D341Med (cell line): Measurements from ENCODE around the gene HS3ST4.

Source experiments
- DNase-seq: peaks from one replicate; pipeline ENCODE4 v3.0.0; 2012; ENCODE audit warnings: low spot score

Gene HS3ST4

DNA sequence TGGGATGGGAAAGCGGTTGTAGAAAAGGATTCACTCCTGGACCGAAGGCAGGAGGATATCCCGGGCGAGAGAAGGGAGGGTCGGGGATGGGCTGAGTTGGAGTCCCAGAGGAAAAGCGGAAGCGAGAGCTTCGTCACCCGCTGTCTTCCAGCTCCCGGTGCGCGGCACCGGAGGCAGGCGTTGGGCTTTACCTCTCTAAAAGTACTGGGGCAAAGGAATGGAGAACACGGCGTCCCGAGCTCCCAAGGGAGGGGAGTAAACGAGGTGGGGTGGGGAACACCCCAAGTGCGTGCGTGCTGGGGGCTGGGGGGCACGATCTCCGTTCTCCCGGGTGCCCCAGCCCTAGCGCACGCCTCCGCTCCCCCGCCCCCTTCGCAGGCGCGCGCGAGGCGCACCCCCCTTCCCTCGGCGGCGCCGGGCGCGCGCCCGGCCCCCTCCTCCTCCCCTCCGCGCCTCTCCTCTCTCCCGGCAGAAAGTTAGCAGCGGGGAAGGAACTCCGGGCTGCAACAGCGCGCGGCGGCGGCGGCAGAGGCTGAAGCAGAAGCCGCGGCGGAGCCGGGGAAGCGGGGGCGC is at the start of gene HS3ST4:
TSS of gene HS3ST4 (plus strand) at position 441 of the 573 bp plus-strand sequence.
- DNase-seq: peak; percentile 84

DNA sequence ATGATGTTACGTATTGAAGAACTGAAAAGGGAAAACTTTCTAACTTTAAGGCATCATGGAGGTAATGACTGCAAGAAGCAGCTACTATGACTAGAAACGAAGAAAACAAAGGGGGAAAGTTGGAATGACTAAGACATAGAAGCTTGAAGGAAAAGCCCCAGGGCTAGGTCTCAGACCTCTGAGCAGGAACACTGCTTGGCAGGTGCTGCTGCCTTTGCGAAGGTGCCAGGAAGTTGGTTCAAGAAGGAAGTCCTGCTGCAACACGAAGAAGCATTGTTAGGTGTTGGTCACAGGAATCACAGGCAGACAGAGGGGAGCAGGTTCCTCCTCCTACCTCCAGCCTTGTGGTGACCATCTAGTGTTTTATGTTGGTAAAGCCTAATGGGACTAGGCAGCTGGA is 48.1 kb upstream of the HS3ST4 start:
- DNase-seq: no peak

DNA sequence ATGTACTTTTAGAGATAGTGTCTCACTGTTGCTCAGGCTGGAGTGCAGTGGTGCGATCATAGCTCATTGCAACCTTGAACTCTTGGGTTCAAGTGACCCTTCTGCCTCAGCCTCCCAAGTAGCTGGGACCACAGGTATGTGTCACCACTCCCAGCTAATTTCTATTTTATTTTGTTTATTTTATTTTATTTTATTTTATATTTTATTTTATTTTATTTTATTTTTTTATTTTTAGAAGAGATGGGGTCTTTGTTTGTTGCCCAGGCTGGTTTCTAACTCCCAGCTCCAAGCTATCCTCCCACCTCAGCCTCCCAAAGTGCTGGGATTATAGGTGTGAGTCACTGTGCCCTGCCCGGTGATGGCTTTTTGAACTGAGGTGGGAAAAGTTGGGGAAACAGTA is 35.1 kb upstream of the HS3ST4 start:
- DNase-seq: no peak

DNA sequence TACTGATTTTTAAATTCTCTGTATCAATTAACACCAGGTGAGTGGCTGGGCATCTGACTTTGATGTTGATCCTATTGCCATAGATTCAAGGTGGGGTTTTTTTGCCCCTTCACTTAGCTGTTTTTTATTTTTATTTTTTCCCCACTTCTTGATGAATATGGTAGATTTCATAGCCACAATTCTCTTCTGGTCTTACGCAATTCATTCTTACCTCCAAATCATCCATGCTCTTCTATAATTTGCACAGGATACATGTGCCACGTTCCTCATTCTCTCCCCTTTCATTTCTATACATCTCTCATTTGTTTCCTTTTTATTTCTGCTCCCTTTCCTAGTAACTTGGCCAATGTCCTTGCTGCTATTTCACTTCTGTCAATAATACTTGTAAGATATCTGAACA is 14.9 kb upstream of the HS3ST4 start:
- DNase-seq: no peak

DNA sequence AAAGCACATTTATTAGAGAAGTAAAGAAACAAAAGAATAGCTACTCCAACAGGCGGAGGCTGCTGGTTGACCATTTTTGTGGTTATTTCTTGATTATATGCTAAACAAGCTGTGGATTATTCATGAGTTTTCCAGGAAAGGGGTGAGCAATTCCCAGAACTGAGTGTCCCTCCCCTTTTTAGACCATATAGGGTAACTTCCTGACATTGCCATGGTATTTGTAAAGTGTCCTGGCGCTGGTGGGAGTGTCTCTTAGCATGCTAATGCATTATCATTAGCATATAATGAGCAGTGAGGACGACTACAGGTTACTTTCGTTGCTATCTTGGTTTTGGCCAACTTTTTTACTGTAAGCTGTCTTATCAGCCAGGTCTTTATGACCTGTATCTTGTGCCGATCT is 12.2 kb upstream of the HS3ST4 start:
- DNase-seq: no peak

DNA sequence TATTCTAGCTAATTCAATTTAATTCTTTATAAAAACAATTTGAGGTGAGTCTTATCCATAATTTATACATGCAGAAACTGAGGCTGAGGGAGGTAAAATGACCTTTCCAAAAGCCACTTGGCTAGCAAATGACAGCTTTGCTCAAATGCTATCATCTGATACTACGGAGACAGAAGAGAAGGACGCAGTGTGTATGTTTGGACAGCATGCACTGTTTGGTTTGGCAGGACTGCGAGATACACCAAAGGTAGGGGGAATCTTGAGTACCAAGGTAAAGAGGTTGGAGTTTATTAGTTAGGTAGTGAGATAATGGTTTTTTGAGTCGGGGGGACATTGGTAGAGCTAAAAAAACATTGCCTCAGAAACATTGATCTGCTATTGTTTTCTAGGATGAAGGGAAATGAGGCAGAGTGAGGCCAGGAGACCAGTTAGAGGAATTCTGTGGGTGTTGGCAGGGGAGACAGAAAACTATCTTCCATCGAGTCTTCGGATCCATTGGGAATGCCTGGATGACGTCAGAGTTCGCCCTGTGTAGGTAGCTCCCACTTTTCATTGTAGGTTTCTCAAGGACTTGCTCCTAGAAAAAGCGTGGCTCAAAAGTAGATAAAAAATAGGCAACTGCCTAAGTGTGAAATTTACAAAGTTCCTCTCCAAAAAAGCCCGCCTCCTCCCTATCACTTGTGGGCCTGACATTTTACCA is 2.5 kb upstream of the HS3ST4 start:
- DNase-seq: no peak

DNA sequence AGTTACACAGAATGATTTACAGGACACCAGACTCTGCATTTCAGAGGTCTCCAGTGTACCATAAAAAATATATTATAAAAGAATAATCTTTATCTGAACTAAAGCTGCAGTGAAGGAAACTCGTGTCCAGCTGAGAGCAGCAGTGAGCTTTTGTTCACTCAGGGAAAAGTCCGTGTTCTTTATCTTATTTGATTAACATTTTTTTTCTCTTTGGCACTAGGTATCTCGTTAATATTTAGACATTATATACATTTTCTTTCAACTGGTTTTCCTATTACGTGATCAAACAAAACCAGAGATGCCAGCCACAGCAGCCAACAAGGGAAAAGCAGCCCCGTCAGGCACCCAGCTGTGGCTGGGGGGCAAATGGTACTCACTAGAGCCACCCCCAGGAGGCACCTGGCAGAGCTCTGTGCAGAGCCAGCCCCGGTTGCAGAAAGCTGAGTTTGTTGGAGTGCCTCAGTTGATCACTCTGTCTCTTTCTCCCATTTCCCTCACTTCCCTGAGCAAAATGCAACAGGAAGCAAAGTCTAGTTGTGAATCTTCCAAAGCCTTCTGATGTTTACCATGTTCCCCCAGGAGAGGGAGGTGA is 1.1 kb upstream of the HS3ST4 start:
- no peak for DNase-seq

DNA sequence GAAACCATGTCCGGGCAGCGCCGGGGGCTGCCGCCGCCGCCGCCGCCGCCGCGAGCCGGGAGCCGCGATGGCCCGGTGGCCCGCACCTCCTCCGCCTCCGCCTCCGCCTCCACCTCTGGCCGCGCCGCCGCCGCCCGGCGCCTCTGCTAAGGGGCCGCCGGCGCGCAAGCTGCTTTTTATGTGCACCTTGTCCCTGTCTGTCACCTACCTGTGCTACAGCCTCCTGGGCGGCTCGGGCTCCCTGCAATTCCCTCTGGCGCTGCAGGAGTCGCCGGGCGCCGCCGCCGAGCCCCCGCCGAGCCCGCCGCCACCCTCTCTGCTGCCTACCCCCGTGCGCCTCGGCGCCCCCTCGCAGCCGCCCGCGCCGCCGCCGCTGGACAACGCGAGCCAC is 587 bp downstream of the HS3ST4 start:
- DNase-seq: peak; percentile 68

DNA sequence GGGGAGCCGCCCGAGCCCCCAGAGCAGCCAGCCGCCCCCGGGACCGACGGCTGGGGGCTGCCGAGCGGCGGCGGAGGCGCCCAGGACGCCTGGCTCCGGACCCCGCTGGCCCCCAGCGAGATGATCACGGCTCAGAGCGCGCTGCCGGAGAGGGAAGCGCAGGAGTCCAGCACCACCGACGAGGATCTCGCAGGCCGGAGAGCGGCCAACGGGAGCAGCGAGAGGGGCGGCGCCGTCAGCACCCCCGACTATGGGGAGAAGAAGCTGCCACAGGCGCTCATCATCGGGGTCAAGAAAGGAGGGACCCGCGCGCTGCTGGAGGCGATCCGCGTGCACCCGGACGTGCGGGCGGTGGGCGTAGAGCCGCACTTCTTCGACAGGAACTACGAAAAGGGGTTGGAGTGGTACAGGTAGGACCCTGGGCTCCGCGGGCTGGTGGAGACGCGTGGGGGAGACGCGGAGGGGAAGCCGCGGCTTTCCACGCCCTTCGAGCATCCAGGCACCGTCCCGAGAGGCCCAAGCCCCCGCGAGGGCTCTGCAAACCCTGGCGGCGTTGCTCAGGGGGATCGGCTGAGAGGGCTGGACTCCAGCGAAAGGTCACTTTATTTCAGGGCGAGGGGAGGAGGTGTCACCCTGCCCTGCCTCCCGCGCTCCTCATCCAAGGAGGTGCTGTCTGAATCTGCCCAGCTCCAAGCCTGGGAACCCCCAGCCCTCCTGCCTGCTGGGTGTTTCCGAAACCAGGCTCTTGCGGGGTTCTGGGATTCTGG is 1.2 kb downstream of the HS3ST4 start:
- no peak for DNase-seq

DNA sequence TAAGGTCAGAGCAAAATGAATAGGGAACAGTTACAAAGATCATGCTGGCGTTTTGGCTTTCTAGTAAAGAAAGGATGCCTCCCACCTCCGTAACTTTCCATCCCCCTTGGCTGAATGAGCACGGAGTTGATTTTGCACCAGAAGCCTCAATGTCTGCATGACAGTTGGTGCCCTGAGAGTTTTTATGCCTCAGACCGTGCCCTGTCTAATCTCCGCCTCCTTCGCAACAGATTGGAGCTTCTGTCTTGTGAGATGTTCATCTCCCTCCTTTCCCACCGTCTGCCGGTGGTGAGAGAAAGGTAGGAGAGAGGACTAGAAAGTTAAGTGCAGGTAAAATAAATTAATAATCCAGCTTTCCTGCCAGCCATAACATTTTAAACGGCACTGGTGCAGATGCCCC is 1.9 kb downstream of the HS3ST4 start:
- DNase-seq: peak; percentile 37

DNA sequence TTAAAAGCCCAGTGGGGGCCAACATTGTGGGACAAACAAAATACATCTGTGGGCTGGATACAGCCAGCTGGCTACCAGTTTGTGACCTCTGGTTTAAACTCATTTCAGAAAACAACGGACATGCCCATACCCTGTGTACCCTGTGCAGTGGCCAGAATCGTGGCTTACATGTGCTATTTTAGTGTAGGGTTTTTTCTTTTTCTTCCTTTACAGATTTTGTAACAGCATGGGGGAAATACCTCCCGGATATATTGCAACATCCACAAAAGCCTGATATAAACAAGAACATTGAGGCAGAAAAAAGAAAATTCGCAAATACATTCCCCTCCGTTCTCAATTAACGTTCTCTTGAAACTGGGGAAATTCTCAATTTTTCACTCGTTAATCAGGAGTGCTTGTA is 7.3 kb downstream of the HS3ST4 start:
- DNase-seq: no peak

DNA sequence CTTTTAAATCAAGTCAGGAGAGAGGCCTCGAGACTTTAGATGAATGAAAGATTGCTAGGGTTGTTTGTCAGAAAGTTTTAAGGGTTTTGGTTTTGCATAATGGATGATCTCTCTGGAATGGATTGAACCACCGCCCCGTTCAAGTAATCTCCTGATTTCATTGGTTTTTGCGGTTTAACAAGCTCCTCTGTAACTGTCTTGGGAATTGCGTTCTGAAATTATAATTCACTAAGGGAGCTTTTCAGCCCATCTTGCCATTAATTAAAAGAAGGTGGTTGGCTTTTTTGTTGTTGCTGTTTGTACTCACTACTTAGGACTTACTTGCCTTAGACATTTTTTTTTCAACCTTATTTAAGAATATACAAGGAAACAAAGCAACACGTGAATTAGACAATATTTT is 8.8 kb downstream of the HS3ST4 start:
- no peak for DNase-seq

DNA sequence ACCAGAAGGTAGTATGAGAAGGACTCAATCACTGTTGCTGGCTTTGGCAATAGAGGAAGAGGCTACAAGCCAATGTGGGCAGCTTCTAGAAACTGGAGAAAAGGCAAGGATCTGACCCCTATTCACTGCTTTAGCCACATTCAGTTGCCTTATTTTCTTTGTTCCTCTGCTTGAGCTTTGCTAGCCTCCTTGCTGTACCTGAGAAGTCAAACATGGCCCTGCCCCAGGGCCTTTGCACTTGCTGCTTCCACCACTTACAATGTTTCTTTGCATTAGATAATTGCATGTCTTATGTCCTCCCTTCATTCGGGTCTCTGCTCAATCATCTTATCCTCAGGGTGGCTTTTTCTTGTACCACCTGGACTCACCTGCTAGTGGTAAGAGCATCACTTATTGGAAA is 15.8 kb downstream of the HS3ST4 start:
- DNase-seq: no peak

DNA sequence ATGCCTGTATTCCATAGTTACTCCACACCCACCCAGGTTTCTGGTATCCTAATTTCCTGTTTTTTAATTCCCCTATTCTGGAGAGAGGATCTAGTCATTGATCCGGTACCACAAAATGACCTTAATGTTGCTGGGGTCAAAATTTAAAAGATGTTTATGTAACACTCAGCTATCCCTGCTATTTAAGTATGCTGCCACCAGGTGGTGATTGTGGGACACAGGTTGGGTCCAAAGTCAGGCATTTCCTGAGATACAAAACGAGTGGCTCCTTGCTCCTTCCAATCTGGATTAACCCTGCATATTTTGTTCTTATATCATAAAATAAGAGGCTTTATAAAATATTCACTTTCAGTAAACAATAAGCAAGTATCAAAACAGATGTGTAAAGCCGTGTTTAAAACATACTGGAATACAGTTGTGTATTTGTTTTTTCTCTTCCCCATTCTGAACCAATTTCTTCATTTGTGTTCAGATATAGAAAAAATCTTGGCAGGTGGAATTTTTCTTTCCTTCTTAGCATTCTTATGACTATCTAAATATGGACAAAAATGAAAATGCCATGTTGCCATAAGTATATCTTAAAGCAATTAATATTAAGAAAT is 16.3 kb downstream of the HS3ST4 start:
- DNase-seq: peak; percentile 43

DNA sequence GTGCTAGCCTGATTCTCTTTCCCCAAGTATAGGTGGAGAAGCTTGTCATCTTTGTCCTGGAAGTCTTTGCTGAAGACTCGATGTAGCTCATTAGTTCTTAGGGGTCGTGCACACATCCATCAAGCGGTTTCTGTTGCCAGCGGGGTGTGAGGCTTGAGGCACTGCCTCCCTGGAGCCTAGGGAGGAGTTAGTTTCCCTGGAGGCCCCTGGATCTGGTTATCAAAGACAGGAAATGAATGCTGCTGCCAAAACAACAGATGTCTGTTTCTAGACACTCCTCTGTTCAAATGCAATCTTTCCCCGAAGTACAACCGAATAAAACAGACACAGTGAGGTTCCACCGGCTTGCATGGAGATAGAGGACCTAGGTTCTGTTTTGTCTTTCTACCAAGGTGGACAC is 17.5 kb downstream of the HS3ST4 start:
- no peak for DNase-seq

DNA sequence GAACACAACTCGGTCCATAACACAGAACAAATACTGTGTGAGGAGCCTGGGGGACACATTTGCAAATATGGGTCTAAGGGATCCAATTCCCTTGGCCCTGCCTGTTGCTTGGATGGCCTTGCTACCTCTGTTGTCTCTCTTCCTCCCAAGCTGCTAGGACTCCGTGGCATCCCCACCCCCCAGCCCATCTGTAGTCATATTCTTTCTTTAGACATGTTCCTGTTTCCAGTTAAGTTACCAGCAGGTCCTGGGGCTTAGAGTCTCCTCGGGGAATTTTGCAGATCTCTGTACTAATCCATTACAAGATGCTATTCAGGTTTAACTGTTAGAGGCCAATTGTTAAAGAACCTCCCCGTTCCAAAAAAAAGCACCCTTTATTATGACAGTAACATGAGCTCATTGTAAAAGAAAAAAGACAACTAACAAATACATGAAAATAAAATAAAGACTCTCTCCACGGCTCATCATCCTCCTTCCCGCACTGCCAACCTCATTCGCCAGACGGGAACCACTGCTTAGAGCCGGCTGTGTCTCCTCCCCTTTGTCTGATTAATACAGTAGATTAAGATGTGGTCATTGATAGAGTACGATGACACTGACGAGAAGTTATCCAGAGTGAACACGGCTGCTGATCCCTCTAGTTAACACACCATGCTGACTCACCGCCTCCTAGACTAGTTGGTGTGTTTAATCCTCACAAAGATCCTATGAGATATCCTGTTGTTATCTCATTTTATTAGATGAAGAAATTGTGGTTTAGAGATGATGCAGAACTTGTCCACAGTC is 22.2 kb downstream of the HS3ST4 start:
- peak; percentile 73 for DNase-seq

DNA sequence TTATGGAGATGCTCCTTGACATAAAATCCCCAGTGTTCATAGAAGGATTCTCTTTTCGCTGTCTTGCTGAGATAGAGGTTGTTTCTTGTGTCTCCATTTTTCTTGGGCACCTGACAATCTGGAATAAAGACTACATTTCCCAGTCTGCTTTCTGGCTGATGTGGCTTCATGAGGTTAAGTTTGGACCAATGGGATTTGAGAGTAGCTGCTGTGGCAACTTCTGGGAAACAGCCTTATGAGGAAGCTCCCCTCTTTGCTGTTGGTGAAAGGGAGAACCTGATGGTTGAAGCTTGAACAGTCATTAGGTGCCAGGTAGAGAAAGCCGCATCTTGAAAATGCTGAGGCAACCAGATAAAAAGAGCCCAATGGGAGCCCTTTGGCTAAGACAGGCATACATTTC is 24.4 kb downstream of the HS3ST4 start:
- no peak for DNase-seq

DNA sequence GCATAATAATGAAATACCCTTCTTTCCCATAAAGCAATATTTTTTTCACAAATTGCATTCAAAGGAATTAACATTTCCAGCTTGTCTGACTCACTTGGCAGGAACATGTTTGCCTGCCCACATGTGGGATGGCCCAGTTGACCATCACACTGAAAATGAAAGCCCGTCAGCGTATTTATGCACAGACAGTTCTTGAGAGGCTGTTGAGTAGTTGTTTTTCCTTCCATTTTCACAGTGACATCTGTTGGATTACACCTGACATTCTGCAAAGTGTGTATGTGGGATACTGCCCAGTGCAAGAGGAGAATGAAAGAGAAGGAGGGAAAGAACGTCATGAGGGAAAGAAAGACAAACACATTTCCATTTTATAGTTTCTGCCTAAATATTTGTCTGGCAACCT is 29.7 kb downstream of the HS3ST4 start:
- no peak for DNase-seq

DNA sequence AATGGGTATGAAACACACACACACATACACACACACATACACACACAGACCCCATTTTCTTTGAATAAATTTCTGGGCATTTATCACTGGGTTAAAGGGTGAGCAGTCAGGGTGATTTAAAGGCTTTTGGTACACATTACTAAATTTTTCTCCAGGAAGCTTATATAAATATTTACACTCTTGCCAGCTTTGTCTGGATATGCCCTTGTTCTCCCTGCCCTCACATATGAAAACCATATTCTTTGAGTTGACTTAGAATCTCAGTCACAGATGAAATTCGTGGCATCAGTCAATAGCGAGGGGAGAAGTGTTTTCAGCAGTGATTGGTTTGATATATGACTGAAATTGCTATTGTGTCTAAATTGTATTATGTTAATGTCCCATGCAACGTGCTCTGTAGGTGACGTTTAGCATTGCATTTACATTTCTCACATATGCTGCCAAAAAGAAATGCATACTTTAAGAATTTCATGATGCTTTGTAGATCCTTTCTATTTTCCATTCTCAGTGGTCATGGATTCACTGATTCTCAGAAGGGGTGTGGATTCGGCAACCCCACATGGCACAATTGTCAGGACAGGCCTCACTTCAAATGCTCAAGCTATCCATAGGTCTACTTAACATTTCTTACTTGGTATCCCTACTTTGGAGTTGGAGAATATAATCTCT is 34.8 kb downstream of the HS3ST4 start:
- no peak for DNase-seq

DNA sequence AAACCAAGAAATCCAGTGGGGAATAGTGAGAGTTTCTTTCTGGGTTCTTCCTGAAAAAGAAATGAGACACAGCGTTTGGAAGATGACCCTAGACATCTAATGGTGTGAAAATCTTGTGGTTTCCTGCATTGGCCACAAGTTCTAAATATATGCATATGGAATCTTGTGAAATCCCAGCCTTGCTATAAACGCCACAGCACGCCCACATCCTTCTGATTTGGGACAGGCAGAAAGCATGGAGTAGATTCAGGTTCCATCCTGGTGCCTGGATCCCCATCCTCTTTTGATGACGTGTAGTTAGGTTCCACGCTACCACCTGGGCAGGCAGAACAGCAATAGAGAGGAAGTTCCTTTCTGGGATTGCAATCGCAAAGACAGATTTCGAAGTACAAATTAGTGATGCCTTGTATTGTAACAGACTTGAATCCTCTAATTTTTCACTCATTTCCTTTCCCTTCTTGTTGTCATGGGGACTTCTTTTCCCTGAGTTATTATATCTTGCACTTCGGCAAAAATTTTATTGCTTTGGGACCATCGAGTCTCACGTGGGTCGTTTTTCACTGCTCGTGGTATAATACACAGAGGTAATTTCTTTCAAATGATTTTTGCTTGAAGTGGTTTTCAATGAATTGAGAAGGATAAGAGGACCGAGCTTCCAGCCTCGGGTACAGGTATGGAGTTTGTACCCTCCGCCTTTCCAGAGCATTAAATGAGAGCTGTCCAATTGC is 37.6 kb downstream of the HS3ST4 start:
- no peak for DNase-seq

DNA sequence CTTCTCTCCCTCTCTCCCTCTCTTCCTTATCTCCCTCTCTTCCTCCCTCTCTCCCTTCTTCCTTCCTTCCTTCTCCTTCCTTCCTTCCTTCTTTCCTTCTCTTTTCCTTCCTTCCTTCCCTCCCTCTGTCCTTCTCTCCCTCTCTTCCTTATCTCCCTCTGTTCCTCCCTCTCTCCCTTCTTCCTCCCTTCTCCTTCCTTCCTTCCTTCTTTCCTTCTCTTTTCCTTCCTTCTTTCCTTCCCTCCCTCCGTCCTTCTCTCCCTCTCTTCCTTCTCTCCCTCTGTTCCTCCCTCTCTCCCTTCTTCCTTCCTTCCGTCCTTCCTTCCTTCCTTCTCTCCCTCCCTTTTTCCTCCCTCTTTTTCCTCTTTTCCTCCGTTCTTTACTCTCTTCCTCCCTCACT is 38.6 kb downstream of the HS3ST4 start:
- no peak for DNase-seq
